Measurements from ENCODE around the gene CLIP1.

- no peak for TF ChIP-seq CTCF (IDR thresholded peaks at IDR 0.05)
- TF ChIP-seq EZH2 (IDR thresholded peaks at IDR 0.05), result no peak
- TF ChIP-seq EZH2phosphoT487 (IDR thresholded peaks at IDR 0.05), result no peak
Observed at GRCh38 chr12:122226366-122227125, 195.9 kb downstream of the CLIP1 start.

All from neural progenitor cell (in vitro differentiated cells).